T-helper 9 cell (primary cell): ENCODE data around the gene FTO.

Experiments used
- DNase-seq: peaks from one replicate; pipeline ENCODE4 v3.0.0-alpha.2; 2020

The FTO gene

DNA sequence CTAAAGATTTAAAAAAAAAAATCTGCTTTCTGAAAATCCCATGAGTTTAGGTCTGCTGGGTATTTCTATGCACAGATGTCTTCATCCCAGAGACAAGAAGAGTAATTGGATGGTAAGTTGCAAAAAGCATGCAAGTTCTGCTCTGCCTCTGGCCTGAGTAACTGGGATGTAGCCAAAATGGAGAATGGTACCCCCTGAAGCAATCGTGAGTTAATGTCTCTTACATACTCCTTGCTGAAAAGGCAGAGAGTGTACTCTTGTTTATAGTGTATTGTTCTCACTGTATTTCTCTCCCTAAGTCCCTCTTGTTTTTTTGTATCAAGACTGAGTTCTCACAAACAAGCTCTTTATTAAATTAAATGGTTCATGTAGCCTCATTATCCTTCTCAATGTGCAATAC is 323.6 kb downstream of the FTO start:
- DNase-seq = no peak

DNA sequence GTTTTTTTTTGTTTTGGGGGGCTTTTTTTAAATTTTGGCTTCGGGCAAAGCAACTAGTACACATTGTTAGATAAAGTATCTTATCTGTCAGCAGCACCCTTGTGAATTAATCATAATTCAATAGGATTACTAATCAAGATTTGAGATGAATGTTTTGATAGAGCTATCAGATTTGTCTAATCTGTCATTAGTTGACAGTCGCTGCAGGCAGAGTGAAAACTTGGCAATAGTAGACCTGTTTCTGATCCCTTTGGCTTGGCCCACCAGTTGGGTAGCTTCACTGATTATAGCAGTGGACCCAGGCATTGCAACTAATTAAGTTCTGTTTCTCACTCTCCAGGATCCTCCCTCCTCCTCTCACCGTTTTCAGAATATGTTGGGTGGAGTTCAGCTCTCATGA is 324.0 kb downstream of the FTO start:
- no peak for DNase-seq

DNA sequence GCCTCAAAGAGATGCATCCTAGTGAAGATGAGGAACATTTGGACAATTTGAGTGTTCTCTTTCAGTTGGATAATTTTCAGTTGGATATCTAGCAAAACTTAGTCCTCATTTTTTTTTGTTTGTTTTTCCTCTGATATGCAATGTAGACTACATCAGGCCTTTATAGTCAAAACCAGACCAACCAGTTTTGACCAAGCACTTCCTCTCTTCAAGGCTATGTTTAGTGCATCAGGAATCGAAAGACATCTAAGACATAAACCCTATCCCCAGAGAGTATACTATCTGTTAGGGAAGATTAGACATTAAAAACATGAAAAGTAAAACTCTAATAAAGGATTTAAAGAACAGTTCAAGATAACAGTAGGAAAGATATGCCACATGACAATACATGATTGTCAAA is 326.5 kb downstream of the FTO start:
- no peak for DNase-seq

GRCh38 chr16:54031107-54031760 is 327.3 kb downstream of the FTO start:
- DNase-seq = no peak

GRCh38 chr16:54033747-54034146 is 329.8 kb downstream of the FTO start:
- no peak for DNase-seq

DNA sequence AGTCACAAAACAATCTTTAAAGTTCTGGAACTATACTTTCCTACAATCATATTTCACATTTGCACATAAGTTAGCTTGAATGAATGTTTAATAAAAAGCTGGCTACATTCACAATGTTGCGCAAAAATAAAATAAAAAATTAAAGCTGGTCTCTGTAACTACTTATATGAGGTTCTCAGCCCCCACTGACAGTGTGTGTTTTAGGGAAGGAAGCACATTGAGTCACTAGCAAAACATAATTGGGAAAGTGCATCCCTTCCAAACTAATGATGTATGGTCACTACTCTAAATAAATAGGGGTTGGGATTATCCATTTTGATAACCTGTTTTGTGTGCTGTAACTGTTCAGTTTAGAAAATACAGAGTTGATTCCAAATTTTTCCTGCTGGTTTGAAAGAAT is 330.7 kb downstream of the FTO start:
- DNase-seq = no peak

- no peak for DNase-seq
Observed at GRCh38 chr16:54040480-54040879, 336.5 kb downstream of the FTO start.

DNA sequence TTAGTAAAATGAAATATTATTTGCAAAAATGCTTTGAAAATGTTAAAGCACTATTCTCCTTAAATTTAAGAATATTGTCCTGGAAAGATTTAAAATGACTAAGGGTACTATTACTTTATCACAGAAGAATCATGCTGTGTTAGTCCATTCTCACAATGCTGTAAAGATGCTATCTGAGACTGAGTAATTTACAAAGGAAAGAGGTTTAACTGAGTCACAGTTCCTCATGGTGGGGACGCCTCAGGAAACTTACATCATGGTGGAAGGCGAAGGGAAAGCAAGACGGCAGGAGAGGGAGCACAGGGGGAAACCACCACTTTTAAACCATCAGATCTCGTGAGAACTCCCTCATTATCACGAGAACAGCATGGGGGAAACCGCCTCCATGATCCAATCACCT is 337.0 kb downstream of the FTO start:
- DNase-seq = no peak

- DNase-seq = no peak
Observed at GRCh38 chr16:54048586-54049495, 344.9 kb downstream of the FTO start.

DNA sequence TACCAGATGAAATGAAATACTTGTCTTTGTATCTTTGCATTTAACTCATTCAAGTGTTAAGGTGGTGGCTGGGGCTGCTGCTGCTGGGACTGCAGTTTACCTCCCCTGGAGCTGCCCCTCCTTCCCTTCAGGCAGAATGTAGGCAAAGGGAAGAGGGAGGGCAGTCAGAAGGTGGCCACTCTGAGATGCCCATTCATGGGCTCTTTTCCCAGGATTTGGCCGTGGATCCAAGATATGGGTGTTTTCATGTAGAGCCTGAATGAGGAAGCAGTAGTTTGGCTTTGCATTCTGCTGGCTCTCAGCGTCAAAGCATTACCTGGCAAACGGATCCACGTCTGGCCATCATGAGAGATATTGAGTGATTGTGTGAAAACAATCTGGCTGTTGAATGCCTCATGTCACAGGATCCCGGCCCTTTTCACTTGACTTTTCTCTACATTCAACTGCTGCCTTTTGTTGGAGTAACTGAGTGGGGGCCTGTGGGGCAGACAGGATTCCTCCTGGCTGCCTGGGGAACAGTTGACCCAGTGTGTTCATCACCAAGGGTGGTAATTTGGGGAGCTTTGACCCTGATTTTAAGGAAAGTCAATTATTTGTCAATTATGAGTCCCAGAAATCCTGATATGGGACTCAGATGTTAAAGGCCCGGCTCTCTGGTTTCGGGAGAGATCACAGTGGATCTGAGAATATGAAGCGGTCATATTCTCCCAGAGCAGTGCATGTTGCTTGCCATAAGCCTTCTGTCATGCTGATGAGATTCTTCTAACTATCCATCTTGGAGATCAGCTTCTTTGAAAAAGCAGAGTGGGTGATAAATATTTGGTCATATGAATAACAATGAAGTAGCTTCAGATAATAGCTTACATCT is 345.9 kb downstream of the FTO start:
- no peak for DNase-seq

GRCh38 chr16:54050459-54051210 is 346.7 kb downstream of the FTO start:
- DNase-seq = no peak

GRCh38 chr16:54051821-54052220 is 347.9 kb downstream of the FTO start:
- no peak for DNase-seq

DNA sequence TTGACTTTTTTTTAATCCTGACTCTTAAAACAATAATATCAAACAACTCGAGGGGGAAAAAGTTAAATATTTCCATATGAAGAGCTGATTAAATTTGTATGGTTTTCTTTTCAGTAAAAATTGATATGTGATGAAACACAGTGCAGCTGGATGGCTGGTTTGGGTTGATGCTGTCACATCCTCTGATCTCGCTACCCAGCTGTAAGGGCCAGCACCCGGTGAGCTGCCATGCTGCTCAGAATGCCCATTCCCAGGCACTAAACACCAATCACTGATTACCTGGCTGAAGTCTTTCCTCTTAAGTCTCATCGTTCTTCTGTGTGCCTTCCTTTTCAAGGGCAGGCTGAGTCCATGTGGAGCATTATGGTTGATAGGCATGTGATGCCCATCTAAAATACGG is 348.3 kb downstream of the FTO start:
- no peak for DNase-seq

- DNase-seq = no peak
Observed at GRCh38 chr16:54053891-54054820, 350.2 kb downstream of the FTO start.

GRCh38 chr16:54055191-54055590 is 351.2 kb downstream of the FTO start:
- no peak for DNase-seq

- DNase-seq = no peak
Observed at GRCh38 chr16:54055864-54056263, 351.9 kb downstream of the FTO start.

DNA sequence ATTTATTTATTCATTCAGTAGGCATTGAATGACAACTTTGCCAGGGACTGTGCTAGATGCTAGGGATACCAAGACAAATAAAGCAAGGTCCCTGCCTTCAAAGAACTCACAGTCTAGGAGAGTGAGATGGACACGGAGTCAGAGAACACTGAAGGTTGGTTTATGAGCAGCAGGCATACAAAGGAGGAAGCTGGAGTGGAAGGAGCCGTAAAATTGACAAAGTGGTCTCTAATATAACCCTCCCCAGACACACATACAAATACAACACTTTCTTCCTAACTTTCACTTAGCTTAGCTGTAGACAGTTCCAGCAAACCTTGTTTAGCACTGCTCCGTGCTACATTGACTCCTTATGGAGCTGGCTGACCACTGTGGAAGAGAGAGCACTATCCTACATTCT is 353.0 kb downstream of the FTO start:
- no peak for DNase-seq

DNA sequence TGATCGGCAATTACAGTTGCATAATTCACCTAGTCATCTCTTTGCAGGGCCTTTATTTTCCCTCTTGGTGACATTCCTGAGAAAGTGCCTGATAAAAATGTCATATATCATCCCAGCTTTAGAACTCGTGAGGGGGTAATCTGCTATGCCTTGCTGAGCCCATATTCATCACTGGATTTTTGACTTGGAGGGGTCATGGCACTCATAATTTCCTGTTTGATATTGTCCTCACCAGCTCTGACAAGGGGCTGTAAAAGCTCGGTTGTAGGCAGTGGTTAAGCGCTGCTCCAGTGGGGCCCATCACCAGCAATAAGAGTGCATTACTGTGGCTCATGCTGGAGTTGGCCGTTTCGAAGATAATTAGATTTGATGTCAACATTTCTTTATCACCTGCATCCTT is 355.4 kb downstream of the FTO start:
- DNase-seq = no peak

- no peak for DNase-seq
Observed at GRCh38 chr16:54060599-54061421, 356.9 kb downstream of the FTO start.

DNA sequence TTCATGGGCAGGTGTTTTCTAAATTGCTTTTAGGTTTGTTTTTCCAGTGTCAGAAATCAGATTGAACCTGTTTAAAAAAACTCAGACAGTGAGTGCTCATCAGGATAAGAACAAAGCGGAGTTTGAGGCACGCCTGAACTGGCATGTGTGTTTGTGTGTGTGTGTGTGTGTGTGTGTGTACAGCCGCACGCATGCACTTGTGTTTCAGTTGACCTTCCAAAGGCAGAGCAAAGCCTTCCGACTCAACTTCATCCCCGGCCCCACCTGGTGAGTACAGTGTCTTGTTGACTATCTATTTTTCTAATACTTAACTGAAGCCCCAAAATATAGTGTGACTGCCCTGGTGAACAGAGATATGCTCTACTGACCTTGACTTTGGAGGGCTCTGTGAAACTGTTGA is 357.5 kb downstream of the FTO start:
- DNase-seq = no peak
